HepG2 (cell line): ENCODE data around the gene SIRPB2. TPM values are rescaled to one million over a fixed set of nuclear protein-coding genes. Genes with fewer than 3 reads are reported as not detected.

Experiments used
- AFF4 ChIP-seq: sonication (generic); formaldehyde crosslinking; IDR thresholded peaks from 2 replicates; pipeline ENCODE4 v1.4.0; 2020; ENCODE audit warnings: missing genetic modification reagents
- ARNTL ChIP-seq: sonication (generic); formaldehyde crosslinking; IDR thresholded peaks from 2 replicates; pipeline ENCODE4 v1.4.0; 2020; ENCODE audit warnings: mild to moderate bottlenecking, missing genetic modification reagents
- CC2D1A ChIP-seq: sonication (generic); formaldehyde crosslinking; IDR thresholded peaks from 2 replicates; pipeline ENCODE4 v1.8.1; 2023; ENCODE audit warnings: mild to moderate bottlenecking, missing genetic modification reagents
- CERS6 ChIP-seq: sonication (generic); formaldehyde crosslinking; IDR thresholded peaks from 2 replicates; pipeline ENCODE4 v1.5.0; 2020; ENCODE audit warnings: missing genetic modification reagents
- GABPA ChIP-seq, 2 experiments: IDR thresholded peaks; 2 replicates each; pipeline ENCODE4 v1.6.1; 2011 to 2016; ENCODE audit warnings: low read depth in 2 of 2, low read length in 1 of 2, missing biosample characterization in 1 of 2, missing genetic modification characterization in 1 of 2
- KDM2A ChIP-seq: sonication (generic); formaldehyde crosslinking; IDR thresholded peaks from 2 replicates; pipeline ENCODE4 v1.4.0; 2020; ENCODE audit warnings: low read depth, missing genetic modification reagents, borderline replicate concordance
- NFKBIZ ChIP-seq: IDR thresholded peaks from 2 replicates; pipeline ENCODE4 v1.6.1; 2018; ENCODE audit warnings: missing genetic modification reagents, missing compliant biosample characterization
- PATZ1 ChIP-seq: sonication (generic); formaldehyde crosslinking; IDR thresholded peaks from 2 replicates; pipeline ENCODE4 v1.4.0; 2020; ENCODE audit warnings: missing genetic modification reagents
- PREB ChIP-seq: sonication (generic); formaldehyde crosslinking; IDR thresholded peaks from 2 replicates; pipeline ENCODE4 v1.4.0; 2020; ENCODE audit warnings: missing genetic modification reagents
- SKI ChIP-seq: fragments of 450-650 bp; IDR thresholded peaks from one replicate; pipeline ENCODE4 v1.6.1; 2018; ENCODE audit warnings: mild to moderate bottlenecking; ENCODE audit not compliant: partially characterized antibody
- SMYD3 ChIP-seq: sonication (generic); formaldehyde crosslinking; IDR thresholded peaks from 2 replicates; pipeline ENCODE4 v1.8.1; 2023; ENCODE audit warnings: mild to moderate bottlenecking, missing genetic modification reagents
- SOX6 ChIP-seq, 2 experiments: fragments of 450-650 bp in 1 of 2; sonication (generic) in 1 of 2; formaldehyde crosslinking in 1 of 2; IDR thresholded peaks; 2 replicates each; pipeline versions ENCODE4 v1.4.0 to v1.6.1; 2017 to 2020; ENCODE audit warnings: antibody characterized with exemption in 1 of 2, mild to moderate bottlenecking in 1 of 2, missing genetic modification reagents in 1 of 2
- SPEN ChIP-seq: sonication (generic); formaldehyde crosslinking; IDR thresholded peaks from 2 replicates; pipeline ENCODE4 v1.5.1; 2020; ENCODE audit warnings: low read depth, mild to moderate bottlenecking, missing genetic modification reagents
- TRIM24 ChIP-seq: sonication (generic); formaldehyde crosslinking; IDR thresholded peaks from 2 replicates; pipeline ENCODE4 v1.8.0; 2022; ENCODE audit warnings: mild to moderate bottlenecking, missing genetic modification reagents
- ZFP62 ChIP-seq: sonication (generic); formaldehyde crosslinking; IDR thresholded peaks from 2 replicates; pipeline ENCODE4 v1.4.0; 2020; ENCODE audit warnings: missing genetic modification reagents
- ZIK1 ChIP-seq: sonication (generic); formaldehyde crosslinking; IDR thresholded peaks from 2 replicates; pipeline ENCODE4 v1.5.0; 2020; ENCODE audit warnings: mild to moderate bottlenecking, low read depth, missing genetic modification reagents, borderline replicate concordance
- ZNF10 ChIP-seq: sonication (generic); formaldehyde crosslinking; IDR thresholded peaks from 2 replicates; pipeline ENCODE4 v1.4.0; 2020; ENCODE audit warnings: mild to moderate bottlenecking, low read depth, missing genetic modification reagents, borderline replicate concordance
- ZNF24 ChIP-seq: fragments of 450-650 bp; IDR thresholded peaks from 2 replicates; pipeline ENCODE4 v1.6.1; 2017; ENCODE audit warnings: antibody characterized with exemption, mild to moderate bottlenecking
- ZNF335 ChIP-seq: sonication (generic); formaldehyde crosslinking; IDR thresholded peaks from 2 replicates; pipeline ENCODE4 v1.4.0; 2020; ENCODE audit warnings: missing genetic modification reagents
- ZNF367 ChIP-seq: sonication (generic); formaldehyde crosslinking; IDR thresholded peaks from 2 replicates; pipeline ENCODE4 v1.4.0; 2020; ENCODE audit warnings: missing genetic modification reagents, borderline replicate concordance
- ZSCAN9 ChIP-seq: IDR thresholded peaks from 2 replicates; pipeline ENCODE4 v1.6.1; 2016; ENCODE audit warnings: borderline replicate concordance
- polyA plus RNA-seq, 8 experiments: library from polyadenylated mRNA; depleted of rRNA in 3 of 8; stranded (reverse) in 7 of 8; unstranded in 1 of 8; fragments of >200 nt; fragmentation: Illumina TruSeq in 4 of 8; extraction: Trizol in 4 of 8; gene quantifications; 2 replicates each; pipeline versions ENCODE4 v1.2.1 to v1.2.3, GENCODE V29; 2011 to 2016; ENCODE audit warnings: low read depth in 4 of 8, missing spikeins in 1 of 8, mixed read lengths in 1 of 8; ENCODE audit not compliant: insufficient read depth in 1 of 8
- total RNA-seq, 5 experiments: library from RNA; depleted of rRNA; stranded (reverse); fragments of >200 nt; fragmentation: Illumina TruSeq; extraction: Trizol; gene quantifications; 2 replicates each; pipeline ENCODE4 v1.2.3, GENCODE V29; 2016; ENCODE audit warnings: low read depth in 1 of 5

The SIRPB2 gene
- total and polyA plus RNA-seq, 2 of the 13 experiments (the other 11 are each of a cell fraction or from before 2014, with no cell fraction given): not detected

GRCh38 chr20:1466211-1467081 lies 24.8 kb downstream of the SIRPB2 start, which contains the start of gene NSFL1C (continued):
- TF ChIP-seq SMYD3: peak; percentile 85
- TF ChIP-seq ZIK1 (CRISPR knock-in tag): peak; percentile 98
- peak; percentile 73; the same call in 1 of the 2 replicates for TF ChIP-seq ZNF367 (CRISPR knock-in tag)
- TF ChIP-seq ZFP62 (CRISPR knock-in tag): no peak; the same call in 1 of the 2 replicates
- TF ChIP-seq ARNTL (CRISPR knock-in tag): peak; percentile 95
- peak; percentile 96 for TF ChIP-seq CERS6 (CRISPR knock-in tag)
- TF ChIP-seq ZSCAN9 (CRISPR knock-in tag): peak; percentile 76
- TF ChIP-seq ZNF24: peak; percentile 88
- peak; percentile 91 for TF ChIP-seq SKI
- peak; percentile 92 for TF ChIP-seq PATZ1
- peak; percentile 72; the same call in 1 of the 2 replicates for TF ChIP-seq CC2D1A (CRISPR knock-in tag)
- peak; percentile 13; the same call in 1 of the 2 replicates for TF ChIP-seq ZNF335 (CRISPR knock-in tag)
- TF ChIP-seq AFF4: peak; percentile 90; the same call in 1 of the 2 replicates
- no peak for TF ChIP-seq TRIM24 (CRISPR knock-in tag)
- TF ChIP-seq ZNF10 (CRISPR knock-in tag): peak; percentile 91; the same call in 1 of the 2 replicates
- TF ChIP-seq PREB (CRISPR knock-in tag): peak; percentile 75
- peak; percentile 83; the same call in 1 of the 2 replicates for TF ChIP-seq NFKBIZ (CRISPR knock-in tag)
- no peak for TF ChIP-seq SOX6 (IDR thresholded peaks at IDR 0.05)
- peak; percentile 54; the same call in 1 of the 2 replicates for TF ChIP-seq SOX6 (CRISPR knock-in tag; IDR thresholded peaks at IDR 0.05)
- peak; percentile 100 for TF ChIP-seq SPEN (CRISPR knock-in tag)
- TF ChIP-seq KDM2A (CRISPR knock-in tag): peak; percentile 97
- TF ChIP-seq GABPA (IDR thresholded peaks at IDR 0.05; ENCODE audit: low read depth, low read length): peak; percentile 82
- TF ChIP-seq GABPA (CRISPR knock-in tag; IDR thresholded peaks at IDR 0.05; ENCODE audit: low read depth): peak; percentile 73
